Kidney glomerular epithelial cell (primary cell): ENCODE results near the gene HMGN4.

ENCODE experiments used
- DNase-seq: peaks from one replicate; lab custom pipeline; 2025; lab: John Stamatoyannopoulos, UW

The HMGN4 gene

DNA sequence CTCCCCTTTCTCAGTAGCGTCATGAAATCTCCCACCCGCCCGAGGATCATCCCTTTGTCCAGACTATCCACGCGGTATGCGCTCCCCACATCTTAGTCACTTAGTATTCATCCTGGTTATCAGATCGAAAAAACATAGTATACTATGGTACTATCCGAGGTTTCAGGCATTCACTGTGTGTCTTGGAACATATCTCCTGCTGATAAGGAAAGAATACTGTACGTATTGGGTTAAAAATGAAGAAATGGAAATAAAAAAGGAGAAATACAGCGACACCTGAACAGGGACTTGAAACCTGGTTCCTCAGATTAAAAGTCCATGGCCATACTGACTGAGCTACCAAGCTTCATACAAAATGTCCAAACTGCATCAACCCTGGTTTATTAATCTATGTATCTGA is 14.0 kb downstream of the HMGN4 start:
- no peak for DNase-seq

DNA sequence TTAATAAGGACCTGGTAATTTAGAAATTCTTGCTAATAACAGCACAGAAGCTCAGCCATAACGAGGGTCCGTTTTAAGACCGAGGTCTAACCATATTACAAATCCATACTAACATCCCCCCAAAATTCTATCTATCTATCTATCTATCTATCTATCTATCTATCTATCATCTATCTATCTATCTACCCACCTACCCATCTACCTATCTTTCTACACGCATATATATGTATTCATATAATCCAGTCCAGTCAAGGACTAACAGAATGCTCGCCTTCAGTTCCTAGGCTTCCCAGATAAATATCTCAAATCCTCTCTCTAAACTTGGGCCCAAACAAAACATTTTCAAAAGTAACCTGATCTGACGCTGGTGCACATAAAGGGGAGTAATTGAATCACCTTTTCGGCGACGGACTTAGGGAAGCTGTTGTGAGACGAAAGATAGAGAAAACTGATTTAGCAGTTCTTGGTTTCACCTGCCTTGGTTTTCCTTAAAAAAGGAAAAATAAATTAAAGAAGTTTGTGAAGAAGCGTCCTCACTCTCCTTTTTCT is 14.5 kb downstream of the HMGN4 start:
- no peak for DNase-seq

DNA sequence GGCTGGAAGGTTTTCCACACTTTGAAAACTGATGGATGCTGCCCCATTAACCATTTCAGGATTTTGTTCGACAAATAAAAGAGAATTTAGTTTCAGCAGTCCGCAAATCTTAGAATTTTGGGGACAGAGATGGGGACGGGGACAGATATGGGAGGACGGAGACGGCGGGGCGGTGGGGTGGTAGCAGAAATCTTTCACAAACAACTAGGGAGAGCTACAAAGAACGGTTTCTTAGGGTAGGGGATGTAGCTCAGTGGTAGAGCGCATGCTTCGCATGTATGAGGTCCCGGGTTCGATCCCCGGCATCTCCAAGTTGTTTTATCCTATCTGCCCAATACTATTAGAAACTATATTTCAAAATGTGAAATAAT is 15.1 kb downstream of the HMGN4 start:
- peak; percentile 85 for DNase-seq

DNA sequence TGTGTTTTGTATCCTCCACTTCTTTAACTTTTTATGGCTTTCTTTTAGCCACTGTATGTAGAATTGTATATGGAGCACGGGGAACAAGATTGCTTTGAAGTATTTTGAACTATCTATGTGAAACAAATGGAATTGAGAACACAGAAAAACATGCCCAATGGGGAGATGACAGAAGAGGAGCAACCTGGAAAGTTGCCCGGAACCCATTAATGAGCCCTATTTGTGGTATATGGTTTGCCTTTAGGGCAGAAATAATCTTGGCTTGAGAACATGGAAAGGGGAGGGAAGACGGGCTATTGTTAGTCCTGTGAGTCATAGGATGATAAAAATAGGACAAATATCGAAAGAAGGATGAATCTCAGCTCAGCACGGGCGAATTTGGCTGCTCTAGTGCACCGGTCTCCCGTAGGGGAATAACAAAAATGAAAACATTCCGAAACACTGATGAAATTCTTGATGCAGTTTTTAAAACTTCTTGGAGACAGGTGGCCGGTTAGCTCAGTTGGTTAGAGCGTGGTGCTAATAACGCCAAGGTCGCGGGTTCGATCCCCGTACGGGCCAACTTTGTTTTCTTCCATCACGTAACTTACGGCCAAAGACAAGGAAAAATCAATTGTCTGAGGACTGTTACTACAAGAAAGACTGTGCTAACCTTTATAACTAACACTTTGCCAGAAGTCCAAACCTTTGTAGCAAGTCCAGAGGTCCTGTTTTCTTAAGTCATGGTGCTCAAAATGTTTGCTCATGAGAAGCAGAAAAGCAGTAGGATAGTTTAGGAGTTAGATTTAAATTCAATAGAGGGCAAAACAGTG is 15.7 kb downstream of the HMGN4 start:
- peak; percentile 98 for DNase-seq

DNA sequence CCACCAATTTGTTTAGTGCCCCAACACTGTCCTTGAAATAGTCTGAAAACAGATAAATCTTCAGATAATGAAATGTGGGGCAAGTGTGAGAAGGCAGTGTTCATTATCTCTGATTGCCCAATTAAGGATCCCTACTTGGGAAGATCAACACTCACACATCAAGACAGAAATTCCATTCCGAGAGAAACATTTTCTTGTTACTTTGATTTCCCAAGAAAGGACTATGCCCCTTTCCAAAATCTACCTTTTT is 16.2 kb downstream of the HMGN4 start:
- DNase-seq: no peak

DNA sequence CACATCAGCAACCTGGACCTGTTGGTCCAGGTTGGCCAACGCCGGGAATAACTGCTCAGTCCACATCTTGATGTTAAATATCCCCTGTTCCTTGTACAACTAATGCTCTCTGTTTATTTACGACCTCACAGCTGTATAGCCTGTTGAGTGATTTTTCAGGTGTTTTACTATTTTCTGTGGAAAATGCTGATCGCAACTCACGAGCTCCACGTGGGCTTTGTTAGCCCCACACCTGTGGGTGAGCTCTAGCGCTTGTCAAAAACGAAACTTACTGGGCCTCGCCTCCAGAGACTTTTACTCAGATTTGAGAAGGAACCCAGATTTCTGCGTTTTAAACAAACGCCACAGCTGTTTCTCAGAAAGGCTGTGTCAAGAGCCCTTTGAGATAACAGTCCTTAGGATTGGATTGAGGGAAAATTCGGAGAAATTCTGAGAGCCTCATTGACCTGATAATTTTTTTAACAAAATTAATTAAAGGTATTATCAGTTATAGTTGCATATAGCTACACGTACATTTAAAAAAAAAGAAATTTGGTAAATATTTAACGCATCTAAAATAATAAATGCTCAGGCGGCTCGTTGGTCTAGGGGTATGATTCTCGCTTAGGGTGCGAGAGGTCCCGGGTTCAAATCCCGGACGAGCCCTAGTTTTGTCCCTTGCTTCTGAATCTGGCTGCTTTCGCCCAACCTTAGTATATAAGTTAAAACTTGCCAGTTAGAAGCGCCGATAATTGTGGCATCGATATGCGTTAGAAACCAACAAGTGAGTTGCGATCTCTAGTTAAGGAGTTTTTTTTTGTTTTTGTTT is 16.7 kb downstream of the HMGN4 start:
- peak; percentile 27 for DNase-seq

DNA sequence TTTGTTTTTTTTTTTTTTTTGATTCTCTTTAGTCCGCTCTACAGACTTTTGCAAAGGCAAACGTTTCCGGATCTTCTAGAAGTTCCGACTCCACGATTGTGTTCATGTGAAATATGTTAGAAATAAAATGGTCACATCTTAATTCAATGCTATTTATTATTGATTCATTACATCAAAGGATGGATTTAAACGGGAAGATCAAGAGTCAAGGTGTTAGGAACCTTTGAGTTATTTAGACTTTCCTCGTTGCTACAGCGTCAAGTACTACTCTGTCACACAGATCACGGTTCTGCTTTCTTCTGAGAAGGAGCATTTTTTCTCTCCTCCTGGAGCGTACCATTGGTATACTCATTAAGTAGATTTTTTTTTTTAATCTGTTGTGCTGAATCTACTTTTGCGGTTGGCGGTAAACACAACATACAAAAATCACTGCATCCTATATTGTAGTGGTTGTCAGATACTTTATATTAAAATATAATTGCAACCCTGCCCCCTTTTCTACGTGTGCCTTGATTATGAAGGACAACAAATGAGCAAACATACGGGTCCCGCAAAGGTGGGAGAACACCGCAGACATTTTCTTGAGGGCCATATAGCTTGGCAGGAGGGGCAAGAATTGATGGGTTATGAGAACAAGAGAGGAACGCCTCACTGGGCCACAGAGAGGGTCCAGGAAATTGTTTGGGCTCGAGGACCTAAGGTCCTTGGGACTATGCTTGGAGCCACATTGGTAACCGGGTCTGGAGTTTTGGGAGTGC is 17.5 kb downstream of the HMGN4 start:
- no peak for DNase-seq

DNA sequence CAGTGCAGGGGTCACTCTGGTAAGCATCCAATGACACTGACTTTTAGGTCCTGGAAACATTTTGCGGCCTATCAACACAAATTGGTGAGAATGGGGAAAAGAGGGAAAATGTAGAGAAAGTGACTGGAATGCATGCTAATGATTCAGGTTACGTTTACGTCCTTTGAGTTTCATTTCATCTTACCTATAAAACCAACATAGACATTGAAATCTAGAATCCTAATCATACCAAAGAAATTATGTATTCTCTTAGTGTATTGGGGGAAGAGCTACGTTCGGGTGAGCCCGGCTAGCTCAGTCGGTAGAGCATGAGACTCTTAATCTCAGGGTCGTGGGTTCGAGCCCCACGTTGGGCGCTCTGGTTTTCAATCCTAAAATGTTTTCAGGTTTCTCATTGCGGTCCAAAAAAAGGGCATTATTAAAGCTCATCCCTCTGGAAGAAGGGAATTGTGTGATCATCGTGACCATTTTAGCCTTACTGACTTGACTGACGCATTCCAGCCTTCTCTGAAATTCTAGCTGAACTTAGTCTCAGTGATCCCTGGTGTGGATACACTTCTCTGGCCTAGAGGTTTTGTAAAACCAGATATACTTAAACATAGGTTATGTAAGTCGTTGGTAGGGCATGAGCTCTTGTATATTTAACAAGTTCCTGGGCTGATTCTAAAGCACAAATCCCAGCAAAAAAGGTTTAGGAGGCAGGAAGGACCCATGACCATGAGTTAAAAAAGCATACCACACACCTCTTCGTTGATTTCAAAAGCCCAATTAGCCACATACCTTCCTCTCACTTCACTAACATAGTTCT is 18.3 kb downstream of the HMGN4 start:
- peak; percentile 84 for DNase-seq

DNA sequence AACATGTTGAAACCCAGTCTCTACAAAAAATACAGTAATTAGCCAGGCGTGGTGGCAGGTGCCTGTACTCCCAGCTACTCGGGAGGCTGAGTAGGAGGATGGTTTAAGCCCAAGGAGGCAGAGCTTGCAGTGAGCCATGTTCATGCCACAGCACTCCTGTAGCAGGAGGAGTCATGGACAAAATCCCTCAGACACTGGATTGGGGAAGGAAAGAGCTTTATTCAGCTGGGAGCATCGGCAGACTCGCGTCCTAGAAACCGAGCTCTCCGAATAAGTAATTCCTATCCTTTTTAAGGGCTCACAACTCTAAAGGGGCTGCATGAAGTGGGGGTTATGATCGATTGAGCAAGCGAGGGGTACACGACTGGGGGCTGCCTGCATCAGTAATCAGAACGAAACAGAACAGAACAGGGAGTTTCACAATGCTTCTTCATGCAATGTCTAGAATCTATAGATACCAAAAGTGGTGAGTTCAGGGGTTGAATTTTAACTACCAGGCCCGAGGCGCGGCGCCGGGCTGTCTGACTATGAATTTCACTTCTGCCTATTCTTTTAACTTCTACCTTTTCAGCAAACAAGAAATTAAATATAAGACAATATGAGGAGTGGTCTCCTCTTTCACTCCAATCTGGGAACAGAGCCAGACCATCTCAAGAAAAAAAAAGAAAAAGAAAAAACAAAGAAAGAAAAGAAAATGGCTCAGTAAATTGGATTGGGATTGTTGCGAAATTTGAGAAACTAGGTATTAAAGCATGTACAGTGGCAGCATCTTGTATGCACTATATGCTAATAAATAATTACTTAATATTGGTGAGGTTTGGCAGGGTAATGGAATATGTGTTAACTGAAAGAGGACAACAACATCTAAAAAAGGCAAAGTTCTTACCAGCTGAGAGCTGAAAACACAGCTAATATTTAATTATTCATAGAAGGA is 23.6 kb downstream of the HMGN4 start:
- DNase-seq: no peak

DNA sequence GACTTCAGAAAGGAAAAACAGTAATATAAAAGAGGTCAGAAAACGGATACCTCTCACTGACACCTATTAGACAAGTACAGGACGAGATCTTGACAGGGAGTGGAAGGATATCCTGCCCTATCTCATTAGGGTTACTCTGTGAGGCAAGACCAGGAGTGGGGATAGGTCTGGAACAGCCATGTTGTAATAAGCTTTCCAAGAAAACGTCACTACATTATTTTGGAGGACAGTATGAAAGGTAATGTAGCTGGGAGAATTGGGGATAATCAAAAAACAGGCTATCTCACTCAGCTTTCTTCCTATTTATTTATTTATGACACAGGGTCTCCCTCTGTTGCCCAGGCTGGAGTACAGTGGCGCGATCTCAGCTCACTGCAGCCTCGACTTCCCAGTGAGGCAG is 25.3 kb downstream of the HMGN4 start:
- no peak for DNase-seq

DNA sequence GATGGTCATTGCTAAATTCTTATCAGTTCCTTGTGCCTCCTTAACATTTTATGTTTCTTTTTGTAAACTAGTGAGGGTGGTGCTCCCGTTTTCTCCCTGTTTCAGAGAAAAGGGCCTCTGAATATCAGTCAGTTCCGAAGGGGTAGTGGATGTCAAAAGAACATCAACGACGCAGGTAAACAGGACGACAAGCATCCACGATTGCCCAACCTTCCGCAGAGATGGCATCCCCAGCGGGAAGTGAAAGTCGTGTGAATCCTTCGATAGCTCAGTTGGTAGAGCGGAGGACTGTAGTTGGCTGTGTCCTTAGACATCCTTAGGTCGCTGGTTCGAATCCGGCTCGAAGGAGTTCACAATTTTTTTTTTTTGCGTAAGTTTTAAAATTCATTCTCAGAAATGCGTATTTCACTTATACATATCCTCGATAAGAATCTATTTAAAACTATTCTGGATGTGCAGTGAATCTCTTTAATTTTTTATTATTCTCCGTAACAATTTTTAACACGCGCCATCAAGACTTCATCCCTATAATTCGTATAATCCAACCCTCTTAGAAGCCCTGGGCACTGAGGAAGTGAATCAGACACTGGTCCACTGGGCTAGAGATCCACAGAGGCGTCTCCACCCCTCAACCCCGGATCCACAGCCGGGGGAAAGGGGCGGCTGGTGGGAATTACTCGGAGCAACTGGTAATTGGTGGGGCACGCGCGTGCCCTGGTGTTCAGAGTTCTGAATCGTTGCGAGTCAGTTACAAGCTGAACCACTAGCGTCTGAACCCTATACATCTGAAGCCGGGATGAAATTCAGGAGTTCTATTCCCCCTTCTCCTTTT is 30.7 kb downstream of the HMGN4 start:
- peak; percentile 76 for DNase-seq

DNA sequence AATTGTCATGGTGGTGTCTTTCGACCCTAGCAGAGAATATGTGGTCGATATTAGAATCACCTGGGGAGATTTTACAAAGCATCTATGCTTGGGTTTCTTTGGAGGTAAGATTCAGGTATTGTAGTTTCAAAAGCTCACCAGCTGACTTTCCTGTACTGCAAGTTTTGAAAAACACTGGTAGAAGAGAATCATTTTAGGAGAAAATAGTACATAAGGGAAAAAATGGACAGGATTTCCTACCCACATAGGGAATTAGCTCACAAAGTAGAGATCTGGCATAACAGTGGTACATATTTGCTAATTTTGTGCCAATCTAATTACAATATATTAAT is 31.2 kb downstream of the HMGN4 start:
- no peak for DNase-seq

DNA sequence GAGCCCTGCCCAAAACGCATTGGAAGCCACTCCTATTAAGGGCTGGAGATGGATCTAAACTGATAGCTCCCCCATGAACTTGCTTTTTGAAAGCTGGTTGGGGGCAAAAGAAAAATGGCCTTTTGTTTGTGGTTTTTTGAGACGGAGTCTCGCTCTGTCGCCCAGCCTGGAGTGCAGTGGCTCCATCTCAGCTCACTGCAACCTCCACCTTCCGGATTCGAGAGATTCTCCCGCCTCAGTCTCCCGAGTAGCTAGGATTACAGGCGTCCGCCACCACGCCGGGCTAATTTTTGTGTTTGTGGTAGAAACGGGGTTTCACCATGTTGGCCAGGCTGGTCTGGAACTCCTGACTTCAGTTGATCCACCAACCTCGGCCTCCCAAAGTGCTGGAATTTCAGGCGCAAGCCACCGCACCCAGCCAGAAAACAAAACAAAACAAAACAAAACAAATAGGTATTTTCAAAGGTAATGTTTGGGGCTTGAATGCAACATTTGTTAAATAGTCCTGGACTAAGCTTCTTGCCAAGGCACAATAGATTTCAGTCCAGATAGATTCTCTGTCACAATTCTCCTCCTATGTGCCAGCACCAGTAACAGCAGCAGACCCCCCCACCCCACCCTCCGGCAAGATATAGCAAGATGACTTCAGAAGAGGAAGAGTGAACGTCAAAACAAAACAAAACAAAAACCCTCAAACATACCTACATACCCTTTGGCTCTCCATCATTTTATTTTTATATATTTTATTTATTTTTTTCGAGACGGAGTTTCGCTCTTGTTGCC is 32.1 kb downstream of the HMGN4 start:
- no peak for DNase-seq

DNA sequence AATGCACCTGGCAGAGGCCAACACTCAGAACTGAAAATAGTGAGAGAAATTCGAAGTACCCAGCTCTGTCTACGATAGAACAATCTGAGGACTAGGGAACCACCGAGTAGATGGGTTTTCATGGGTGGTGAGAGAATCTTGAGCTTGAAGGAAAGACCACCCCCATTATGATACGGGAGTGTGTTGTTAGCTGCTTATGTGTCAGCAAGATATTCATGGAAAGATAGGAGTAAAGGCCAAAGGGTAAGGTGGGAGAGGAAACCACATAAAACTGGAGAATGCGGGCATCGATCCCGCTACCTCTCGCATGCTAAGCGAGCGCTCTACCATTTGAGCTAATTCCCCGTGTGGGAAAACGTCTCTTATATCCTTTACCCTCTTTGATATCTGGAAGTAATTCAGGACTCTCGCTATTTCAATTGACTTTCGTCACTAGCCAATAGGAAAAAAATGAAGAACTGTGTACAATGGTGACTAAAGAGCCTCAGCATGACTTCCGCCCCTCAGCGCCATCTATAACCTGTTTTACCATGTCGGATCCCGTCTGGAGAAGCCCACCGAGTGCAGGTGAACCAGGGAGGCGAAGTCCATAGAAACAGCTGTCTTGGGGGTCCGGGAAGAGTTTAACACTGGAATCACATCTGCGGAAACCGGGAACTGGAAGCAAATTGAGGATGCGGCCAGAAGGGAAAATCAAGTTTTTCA is 33.6 kb downstream of the HMGN4 start:
- DNase-seq: peak; percentile 95

DNA sequence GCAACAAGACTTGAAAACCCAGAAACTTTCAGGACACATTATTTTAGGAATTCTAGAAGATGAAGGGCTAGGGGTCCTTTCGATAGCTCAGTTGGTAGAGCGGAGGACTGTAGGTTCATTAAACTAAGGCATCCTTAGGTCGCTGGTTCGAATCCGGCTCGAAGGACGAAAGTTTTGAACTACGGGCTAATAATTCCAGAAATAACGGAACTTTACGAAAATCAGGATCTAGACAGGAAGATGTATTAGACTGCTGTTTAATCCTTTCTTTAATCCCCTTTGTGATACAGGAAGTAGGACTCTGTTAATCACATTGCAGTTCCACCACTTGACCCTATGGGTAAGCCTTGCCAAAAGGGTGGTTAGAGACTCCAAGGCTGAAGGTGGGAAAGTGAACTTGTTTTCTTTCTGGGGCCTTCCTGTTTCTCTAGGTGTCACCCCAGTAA is 37.4 kb downstream of the HMGN4 start:
- DNase-seq: no peak

DNA sequence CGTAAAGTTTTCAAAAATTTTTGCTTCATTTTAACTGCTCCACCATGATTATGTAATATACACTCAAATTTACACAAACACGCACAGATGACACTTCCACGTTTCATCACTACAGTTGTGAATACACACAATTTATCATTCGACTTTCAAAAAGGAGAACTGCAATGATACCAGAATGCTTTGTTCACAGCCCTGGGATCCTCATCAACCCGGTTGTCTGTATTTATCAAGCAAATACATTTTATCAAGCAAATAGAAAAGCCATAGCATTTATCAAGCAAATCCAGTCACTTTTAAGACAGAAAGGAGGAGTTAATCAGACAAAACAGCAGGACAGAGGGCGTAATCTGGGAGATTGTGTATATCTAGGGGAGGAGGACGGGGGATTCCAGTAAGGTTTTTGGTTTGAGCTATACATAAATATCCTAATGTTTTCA is 38.3 kb downstream of the HMGN4 start:
- no peak for DNase-seq

DNA sequence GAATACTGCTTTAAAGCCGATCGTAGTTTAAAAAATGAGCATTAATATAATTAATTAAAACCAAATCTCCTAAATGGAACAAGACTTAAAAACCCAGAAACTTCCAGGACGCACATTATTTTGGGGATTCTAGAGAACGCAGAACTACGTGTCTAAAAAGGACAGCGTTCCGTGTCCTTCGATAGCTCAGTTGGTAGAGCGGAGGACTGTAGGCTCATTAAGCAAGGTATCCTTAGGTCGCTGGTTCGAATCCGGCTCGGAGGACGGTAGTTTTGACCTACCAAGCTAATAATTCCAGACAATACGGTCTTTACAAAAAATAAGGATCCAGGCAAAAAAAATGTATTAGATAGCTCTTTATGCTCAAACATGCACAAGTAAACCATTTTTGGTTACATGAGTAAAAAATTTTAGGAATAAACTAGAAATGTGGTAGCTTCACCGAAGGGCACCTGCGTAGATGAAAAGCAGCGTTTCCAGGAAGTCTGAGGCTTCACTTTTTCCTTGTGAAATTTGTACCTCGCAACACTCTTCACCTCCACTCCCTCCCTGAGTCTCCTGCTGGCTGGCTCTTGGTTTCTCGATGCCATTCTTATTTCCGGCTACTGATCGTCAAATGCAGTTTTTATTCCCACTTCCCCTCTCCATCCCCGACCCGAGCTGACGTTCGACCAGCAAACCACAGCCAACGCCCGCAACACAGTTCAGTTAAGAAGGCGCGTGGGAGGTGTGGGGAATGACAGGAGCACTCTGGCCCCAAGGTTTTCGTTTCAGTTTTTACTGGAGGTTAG is 39.0 kb downstream of the HMGN4 start:
- peak; percentile 62 for DNase-seq

DNA sequence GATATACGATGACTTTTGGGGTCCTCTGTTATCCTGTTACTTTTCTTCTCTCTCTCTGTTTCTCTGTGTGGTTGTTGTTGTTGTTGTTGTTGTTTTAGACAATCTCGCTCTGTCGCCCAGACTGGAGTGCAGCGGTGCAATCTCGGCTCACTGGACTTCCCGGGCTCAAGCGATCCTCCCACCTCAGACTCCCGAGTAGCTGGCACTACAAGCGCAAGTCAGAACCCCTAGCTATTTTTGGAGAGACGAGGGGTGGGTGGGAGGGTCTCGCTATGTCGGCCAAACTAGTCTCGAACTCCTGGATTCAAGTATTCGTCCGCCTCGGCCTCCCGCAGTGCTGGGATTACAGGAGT is 39.5 kb downstream of the HMGN4 start:
- DNase-seq: no peak
